ENCODE results near the gene RFX3.

The RFX3 gene

DNA sequence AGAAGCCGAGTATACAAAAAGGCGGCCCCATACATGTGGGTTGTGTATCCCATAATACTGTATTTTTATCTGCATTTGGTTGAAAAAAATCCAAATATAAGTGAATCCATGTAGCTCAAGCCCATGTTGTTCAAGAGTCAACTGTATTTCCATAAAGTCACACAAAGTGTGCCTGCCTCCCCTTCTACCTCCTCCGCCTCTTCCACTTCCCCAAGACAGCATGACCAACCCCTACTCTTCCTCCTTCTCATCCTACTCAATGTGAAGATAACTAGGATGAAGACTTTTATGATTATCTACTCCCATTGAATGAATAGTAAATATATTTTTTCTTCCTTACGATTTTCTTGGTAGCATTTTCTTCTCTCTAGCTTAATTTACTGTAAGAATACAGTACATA lies 92.7 kb downstream of the RFX3 start:
- DNase-seq (ENCODE audit: low read depth) = no peak

DNA sequence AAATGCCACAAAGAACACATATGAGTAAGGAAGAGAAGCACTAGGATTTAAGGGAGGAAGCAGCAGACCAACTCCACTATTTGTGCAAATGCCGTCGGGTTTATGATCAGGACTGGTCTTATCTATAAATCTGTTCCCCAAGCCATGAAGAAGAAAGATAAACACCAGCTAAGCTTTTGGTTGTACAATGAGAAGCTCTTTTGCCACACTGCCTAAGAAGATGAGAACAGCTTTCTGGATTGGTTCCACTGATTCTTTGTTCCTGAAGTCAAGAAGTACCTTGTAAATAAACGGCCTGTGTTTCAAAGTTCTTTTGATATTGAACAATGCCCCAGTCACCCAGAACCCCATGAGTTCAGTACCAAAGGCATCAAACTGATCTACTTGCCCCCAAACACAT lies 93.9 kb downstream of the RFX3 start:
- no peak for DNase-seq (ENCODE audit: low read depth)

DNA sequence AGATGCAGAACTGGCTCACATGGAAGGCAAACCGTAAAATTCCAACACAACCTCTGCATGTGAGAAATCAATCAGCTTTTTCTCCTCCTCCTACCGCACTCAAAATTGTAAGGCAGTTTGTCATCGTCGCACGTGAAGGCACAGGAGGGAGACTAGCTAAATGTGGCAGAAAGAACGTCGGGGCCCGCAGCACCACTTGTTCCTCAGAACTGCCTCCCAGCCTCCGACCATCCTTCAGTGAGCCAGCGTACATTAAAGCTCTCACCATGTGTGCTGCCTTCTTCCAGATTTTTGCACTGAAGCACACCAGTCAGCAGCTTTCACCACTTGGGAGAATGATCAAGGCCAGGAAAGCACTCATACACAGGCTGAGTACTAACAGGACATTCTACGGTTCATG lies 105.9 kb downstream of the RFX3 start:
- DNase-seq (ENCODE audit: low read depth) = no peak

DNA sequence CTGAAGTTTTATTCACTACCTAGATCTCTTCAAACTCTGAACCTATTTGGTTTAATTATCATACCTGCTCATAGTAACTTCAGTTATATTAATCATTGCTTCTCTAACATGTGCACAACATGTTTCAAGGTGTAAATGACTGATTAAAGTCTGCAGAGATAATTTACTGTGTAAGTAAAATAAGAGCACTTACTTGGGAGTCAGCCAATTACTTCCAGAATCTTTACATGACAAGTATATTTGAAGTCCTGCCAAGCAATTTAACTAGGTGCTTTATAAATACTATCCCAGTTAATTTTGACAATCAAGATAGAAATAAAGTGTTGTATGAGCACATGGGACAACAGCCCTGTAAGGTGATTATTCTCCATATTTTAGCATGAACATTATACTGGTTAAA lies 109.9 kb downstream of the RFX3 start:
- no peak for DNase-seq (ENCODE audit: low read depth)

DNA sequence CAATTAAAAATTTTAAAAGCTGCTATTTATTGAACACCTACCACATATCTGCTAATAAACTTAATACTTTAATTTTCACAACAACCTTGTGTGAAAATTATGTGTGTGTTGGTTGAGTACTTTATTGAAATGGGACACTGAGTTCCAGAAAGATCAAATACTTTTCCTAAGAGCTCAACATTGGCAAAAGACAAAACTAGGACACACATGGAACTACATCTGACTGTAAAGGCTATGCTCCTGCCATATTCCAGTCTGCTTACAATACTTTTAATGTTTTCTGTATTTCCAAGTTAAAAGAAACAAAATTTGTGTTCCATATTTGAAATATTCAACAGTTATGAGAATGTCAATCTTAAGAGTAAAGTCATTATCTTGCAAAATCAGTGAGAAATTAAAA lies 111.8 kb downstream of the RFX3 start:
- no peak for DNase-seq (ENCODE audit: low read depth)

DNA sequence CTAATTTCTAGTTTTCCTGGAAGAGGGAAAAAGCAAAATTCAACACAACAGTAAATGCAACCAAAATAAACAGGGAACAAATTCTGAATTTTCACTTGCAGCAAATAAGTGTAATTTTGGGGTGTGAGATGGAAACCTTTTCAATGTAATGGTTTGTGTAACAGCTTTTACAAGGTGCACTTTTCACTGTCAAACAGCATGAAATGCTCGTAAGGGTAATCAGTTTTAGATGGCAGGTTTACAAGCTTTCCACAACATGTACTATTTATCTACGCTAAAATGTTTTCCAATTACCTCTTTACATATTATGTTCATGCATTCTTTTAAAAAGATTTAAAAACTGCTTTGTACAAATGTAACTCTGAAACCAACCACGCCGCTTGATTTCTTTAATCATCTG lies 115.3 kb downstream of the RFX3 start:
- DNase-seq (ENCODE audit: low read depth) = no peak

DNA sequence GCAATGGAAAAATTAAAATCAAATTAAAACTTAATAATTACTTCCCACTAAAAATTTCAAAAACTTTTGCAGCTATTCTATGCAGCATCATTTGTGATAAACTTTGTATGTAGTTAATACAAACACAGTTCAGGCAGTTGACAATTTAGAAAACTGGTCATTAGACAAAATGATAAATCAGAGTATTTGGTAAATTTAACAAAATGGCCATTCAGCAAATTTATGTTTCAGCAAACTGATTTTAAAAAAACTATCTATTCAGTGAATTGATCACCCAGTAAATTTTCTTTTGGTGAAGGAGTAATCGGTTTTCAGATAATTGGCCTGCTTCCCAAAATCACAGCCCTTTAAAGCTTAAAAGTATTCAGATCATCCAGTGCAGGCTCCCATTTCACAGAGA lies 116.3 kb downstream of the RFX3 start:
- DNase-seq (ENCODE audit: low read depth) = no peak

DNA sequence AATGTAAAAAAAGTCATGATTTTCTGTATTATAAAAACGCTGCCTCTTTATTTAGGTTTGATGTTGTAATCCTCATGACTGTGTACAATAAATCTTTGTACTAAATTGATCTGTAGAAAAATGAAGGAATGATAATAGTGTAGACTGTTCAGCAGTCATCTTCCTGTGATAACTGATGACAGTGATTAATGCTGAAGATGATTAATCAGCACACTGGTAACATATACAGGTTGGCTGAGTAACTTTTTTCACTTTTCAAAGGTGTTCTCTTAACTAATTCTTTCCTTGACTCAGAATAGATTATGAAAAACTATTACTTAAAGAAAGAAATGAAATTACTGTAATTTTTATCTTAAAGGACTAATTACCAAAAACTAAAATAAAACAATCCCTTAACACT lies 122.5 kb downstream of the RFX3 start:
- DNase-seq (ENCODE audit: low read depth) = no peak

DNA sequence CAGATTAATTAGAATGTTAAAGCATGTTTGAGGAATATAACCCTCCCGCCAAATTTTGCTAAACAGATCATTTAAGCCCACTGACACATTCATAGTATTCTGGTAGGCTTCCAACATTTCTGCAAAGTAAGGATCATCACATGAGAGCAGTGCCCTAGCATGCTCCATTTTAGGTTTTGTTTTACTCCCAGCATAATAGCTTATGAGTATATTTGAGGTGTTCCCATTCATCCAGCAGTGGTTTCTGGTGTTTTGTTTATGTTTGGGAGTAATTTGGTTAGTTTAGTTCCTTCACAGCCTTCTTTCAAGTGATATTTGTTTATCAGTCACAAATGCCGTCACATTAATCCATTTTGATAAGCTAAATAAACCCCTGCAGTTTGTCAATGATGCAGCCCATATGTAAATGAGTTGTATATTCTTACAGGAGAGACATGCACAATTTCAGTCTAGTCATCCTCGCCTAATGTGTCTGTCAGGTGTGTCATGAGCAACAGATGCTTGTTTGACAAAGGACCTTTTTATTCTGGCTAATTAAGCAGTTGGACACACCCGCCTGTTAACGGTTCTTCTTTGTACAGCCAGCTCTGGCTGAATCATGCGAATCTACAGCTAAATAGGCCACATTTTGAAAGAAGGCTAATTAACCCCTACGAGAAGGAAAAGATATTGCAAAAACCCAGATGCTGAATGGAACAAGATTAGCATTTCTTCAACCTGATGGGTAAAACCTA lies 124.4 kb downstream of the RFX3 start:
- DNase-seq (ENCODE audit: low read depth) = no peak

DNA sequence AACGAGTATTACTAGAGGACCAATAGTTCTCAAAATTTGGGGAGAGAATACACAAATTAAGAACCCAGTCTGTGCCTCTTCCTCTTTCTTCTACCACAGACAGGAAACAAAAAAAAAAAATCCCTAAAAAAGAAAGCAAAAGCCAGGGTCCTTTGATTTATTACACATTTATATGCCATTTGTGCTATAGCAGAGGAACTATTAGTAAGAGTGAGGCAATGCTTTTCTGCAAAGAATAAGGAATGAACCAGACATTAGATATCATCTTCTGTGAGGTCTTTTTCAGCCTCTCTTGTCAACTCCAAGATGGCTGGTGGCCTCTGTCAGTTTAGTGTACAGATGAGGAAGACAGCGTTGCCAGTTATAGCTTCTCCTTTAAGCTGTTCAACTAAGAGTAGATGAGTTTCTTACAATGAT lies 127.6 kb downstream of the RFX3 start:
- DNase-seq (ENCODE audit: low read depth) = no peak

DNA sequence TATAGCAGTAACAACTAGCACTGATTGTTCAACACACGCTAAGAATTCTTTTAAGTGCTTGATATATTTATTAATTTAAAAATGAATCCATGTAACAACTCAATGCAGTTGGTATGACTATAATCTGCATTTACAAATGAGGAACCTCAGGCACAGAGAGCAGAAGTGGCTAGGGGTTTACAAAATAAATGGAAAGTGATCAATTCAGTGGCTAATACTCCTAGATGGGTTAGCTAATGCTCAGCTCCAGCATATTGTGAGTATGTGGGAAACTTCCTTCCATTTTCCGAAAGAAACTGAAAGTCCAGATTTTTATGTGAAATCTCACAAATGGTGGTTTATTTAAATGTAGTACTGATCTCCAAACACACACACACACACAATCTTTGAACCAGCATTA lies 128.0 kb downstream of the RFX3 start:
- DNase-seq (ENCODE audit: low read depth) = no peak

DNA sequence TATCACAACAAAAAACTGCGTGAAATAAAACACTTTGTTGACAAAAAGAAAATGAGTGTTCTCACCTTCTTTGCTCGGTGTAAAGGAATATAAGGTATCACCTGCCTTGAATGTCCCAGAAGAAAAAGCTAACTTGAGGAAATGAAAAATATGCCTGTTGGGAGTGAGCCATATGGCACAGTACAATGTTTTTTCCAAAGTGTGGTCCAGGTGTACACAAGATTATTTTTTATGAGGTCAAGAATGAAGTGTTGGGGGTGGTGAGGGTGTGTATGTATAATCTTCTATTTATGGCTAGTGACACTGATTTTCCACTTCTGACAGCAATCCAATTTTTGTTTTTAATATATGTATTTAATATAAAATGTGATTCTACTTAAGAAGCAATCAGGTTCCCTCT lies 134.4 kb downstream of the RFX3 start:
- DNase-seq (ENCODE audit: low read depth) = no peak

DNA sequence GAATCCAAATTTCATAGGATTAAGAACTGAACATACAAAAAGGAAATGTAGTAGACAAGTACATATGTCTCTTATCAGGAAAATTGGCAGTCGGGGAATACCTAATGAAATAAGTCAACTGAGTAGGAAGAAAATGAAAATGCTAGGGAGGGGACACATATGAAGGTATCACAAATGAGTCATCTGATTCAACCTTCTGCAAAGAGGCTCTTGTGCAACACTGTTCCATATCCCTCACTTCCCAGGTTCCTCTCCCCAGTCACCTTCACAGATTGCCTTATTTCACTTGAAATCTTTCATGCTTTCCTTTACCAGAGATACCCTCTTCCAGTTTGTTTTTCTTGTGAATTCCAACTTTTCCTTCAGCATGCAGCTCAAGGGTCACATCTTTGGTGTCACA lies 139.0 kb downstream of the RFX3 start:
- no peak for DNase-seq (ENCODE audit: low read depth)

DNA sequence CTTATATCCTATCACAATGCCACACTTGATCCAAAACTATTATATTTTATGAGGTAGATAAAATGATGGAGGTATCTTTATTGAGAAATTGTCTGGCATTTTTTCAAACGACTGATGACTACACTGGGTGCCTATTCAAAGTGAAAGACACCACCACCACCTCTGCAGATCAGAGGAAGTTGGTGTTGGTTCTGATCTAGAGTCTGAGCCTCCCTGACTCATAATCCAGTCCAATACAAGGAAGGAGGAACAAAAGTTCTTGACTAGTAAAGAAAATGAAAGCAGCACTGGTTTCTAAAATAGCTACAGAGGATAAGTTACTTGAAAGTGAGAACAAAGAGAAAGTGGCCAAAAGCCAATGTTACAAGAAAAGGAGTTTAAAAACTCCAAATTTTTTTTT lies 139.9 kb downstream of the RFX3 start:
- DNase-seq (ENCODE audit: low read depth) = no peak

DNA sequence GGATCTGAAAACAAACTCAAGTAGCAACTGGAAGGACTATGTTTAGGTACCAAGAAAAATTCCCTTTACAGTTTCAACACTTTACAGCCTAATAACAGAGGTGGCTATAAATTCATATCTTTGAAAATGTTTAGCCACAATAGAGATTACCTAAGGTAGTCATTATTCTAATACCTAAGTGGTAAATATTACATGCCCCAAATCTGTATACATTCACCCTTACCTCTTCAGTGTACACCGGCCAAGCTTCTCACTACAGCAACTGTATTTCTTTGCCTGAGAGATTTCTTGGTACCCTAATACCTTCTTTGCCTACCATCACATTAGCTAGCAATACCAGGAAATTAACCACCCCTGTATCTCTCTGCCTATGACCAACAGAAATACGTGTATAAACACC lies 154.0 kb downstream of the RFX3 start:
- DNase-seq (ENCODE audit: low read depth) = no peak

DNA sequence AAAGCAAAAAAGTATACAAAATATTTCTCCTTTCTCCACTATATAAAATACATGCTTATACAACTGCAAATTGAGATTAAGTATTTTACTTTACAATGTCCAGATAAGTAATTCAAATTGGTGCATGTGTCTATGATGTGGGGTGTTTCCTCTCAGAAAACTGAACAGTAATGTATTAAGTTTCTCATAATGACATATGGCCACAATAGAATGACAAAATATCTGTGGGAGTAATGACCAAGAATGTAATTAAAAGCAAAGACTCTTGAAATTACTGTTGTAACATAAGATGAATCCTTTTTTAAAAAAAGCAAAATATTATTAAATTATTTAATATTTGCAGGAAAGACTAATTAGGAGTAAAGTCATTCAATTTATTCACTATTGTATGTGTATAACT lies 155.1 kb downstream of the RFX3 start:
- DNase-seq (ENCODE audit: low read depth) = no peak

DNA sequence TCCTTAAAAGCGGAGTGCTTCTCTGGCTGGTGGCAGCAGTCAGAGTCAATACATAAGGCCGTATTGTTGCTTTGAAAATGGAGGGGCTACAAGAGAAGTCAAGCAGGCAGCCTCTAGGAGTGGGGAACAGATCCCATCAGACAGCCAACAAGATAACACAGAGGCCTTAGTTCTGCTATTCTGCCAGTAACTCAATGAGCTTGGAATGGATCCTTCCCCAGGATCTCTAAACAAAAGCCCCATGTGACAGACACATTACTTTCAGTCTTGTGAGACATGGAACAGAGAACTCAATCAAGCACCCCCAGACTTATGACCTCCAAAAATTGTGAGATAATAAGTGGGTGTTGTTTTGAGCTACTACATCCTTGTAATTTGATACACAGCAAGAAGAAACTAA lies 158.6 kb downstream of the RFX3 start:
- DNase-seq (ENCODE audit: low read depth) = no peak

DNA sequence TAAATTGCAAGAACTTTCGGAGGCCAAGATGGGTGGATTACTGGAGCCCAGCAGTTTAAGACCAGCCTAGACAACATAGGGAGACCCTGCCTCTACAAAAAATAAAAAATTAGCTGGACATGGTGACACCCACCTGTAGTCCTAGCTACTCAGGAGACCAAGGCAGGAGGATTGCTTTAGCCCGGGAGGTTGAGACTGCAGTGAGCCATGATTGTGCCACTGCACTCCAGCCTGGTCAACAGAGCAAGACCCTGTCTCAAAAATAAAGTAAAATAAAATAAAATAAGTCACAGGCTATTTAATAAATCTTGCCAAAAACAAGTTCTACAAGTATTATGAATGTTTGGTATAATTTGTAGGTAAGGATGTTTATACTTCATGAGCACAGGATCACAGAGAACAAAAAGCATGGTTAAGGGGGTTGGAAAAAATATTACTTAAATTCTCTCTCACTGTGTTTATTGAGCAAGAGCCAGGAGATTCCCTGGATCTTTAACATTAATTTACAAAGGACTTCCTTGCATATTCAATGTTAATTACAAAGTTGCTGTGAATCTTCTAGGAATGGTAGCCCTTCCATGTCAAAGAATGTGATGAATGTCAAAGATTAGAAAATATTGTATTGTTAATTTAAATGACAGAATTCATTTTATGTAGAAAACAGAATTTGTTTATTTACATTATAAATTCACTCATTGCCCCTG lies 164.0 kb downstream of the RFX3 start:
- DNase-seq (ENCODE audit: low read depth) = no peak

DNA sequence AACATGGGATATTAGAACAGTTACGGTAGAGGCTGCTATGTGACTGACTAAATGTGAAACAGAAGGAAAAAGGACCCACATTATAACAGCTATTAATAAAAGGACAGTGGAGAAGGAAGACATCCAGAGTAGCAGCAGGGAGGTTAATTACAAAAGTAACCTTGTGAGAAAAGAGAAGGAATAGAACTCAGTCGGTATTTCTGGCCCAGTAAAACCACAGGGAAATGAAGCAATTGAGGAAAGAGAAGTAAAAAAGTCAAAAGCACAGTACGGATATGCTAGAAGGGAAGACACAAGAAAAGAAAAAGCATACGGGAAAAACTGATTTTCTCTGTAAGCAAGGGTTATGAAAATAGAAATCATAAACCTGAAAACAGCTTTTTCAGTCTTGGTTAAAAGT lies 164.7 kb downstream of the RFX3 start:
- DNase-seq (ENCODE audit: low read depth) = no peak

DNA sequence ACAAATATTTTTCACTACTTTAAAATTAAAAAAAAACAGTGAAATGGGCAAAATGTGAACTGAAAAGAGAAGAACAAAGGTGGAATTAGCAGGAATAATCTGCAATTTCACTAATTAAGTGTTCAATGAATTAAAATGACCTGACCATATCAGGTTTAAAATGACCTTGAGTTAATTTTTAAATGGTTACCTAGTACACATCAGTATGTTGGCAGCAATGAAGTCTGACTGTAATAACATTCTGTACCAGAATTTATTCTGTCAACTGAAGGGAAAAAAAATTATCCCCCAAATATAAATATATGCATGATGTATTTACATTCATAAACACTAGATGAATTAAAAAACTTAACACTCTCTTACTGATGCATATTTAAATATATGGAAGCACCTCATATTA lies 165.6 kb downstream of the RFX3 start:
- DNase-seq (ENCODE audit: low read depth) = no peak

DNA sequence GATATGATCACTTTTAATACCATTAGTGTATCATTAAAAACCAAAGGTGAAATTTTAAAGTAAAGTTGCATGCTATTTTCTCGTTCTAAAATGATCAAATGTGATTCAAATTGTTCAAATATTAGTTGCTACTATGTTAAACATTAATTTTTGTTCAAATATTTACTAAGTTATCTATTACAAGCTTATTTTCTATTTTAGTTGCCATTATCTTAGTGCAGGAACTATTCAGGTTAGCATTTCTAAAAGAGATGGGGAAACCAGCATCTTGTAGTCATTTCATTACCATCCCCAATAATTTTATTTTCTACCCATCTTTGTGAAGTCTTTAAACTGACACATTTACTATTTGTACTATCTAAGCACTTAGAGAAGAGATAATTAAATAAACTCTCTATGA lies 166.0 kb downstream of the RFX3 start:
- no peak for DNase-seq (ENCODE audit: low read depth)

DNA sequence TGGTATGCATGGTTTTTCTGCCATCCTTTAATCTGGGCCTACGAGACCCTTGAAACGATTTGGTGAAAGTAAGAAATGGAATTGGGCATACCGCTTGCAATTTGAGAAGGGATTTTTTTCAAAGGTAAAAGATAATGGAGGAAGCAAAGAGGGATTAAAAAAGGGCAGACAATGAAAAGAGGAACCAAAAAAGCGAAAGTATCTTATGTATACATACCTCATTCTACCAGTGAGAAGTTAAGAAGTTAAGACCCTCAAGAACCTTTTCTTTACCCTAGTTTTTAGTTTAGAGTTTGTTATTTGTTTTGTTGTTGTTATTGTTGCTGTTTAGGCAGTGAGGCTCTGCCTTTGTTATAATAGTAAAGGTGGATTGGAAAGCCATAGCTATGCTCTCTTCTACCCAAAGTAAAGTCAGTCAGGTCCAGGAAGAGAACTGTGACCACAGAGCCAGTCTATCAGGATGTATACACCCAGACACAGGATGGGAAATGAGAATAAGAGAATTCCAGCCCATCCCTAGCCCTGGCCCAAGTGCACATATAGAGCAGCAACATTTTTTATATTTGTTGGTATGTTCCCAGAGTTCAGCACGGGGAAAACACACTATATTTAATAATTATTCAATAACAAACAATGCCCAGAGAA lies 166.6 kb downstream of the RFX3 start:
- no peak for DNase-seq (ENCODE audit: low read depth)

DNA sequence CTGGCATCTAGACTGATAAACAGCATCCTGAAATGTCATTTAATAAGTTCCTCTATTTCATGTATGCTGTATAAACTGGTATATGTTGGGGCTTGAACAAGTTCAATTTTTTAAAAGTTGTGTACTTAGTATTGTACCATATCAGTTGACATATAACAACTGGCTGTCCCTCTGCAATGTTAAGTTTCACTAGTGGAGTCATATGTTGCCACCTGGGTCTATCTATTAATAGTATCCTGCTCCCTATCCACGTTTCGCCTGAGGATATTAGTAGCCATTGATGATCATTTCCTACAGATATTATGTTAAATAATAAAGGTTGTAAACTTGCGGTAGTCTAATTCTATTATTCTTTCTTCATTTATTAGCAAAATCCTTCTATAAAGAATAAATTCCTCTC lies 177.6 kb downstream of the RFX3 start:
- DNase-seq (ENCODE audit: low read depth) = no peak

DNA sequence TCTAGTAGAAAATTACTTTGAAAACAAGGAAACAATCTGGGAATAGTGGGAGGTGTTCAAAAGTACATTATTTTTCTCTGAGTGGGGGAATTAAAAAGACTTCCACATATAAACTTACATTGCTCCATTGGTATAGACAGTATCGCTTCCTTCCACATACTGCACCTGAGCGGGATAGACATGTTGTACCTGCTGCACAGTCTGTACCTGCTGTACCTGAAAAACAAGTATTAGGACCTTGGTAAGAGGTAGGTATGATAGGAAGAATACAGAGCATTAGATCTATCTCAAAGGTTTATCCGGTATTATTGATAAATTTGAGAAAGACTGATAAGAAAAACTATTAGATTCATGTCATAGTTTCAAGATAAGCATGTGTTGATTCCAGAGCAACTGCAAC lies 179.3 kb downstream of the RFX3 start:
- DNase-seq (ENCODE audit: low read depth) = no peak
